Measurements from ENCODE around the gene ZNF438. TPM values are rescaled to one million over a fixed set of nuclear protein-coding genes. Genes with fewer than 3 reads are reported as not detected.

ZNF438 gene
- total and polyA plus RNA-seq, 2 of the 4 experiments (the other 2 are of a cell fraction) = 1.8 to 2.9 TPM

GRCh38 chr10:31069411-31069810, 37.7 kb upstream of the ZNF438 start:
- in situ Hi-C loops (cut with MboI; ENCODE audit: low sequenced_read_pairs) = no loop called here
- ATAC-seq (ENCODE audit: low read depth) = no peak

More at GRCh38 chr10:31069411-31069810, 37.7 kb upstream of the ZNF438 start:
- Histone ChIP-seq H4K20me1 (ENCODE audit: insufficient read depth, low read length) (no peaks in the 10 kb centered on the region), H3K9me3 (ENCODE audit: control insufficient read depth, insufficient read depth, low read length) (no peaks in the 10 kb centered on the region), H2AFZ (replicated peaks; ENCODE audit: low read length, poor library complexity) (no peak overlapping the region), H3K27ac (ENCODE audit: insufficient read depth, low read length) (no peak overlapping the region), H3K9me1 (ENCODE audit: insufficient read depth, low read length) (no peaks in the 10 kb centered on the region; the same call in 1 of the 2 replicates), H3K18ac (ENCODE audit: low read depth, low read length) (no peak overlapping the region), H3K4ac (ENCODE audit: low read depth, low read length) (peak overlapping the region; percentile 30; the same call in 1 of the 2 replicates), H3K27me3 (ENCODE audit: control insufficient read depth, insufficient read depth, low read length) (no peaks in the 10 kb centered on the region), H3K36me3 (ENCODE audit: control insufficient read depth, insufficient read depth, low read length) (no peaks in the 10 kb centered on the region), H2AK9ac (replicated peaks; ENCODE audit: low read depth, low read length, poor library complexity) (no peak overlapping the region), H4K91ac (ENCODE audit: insufficient read depth, low read depth, low read length) (0 out of 2 replicates have a peak overlapping the region, but pooled peaks have one; percentile 1), H2BK5ac (ENCODE audit: low read depth, low read length, poor library complexity, severe bottlenecking) (no peak overlapping the region), H3K4me2 (ENCODE audit: low read depth, low read length) (no peak overlapping the region), H4K5ac (ENCODE audit: low read depth, low read length) (no peak overlapping the region), H4K8ac (ENCODE audit: low read depth in 2 of 2, low read length in 2 of 2) (no peak overlapping the region), H2AK5ac (ENCODE audit: low read depth, low read length) (peak overlapping the region; percentile 59; the same call in 1 of the 2 replicates), H2BK15ac (ENCODE audit: low read depth, low read length) (peak overlapping the region; percentile 20; the same call in 1 of the 3 replicates), H3K23ac (ENCODE audit: low read depth, low read length) (no peak overlapping the region), H3K14ac (replicated peaks; ENCODE audit: low read depth, low read length) (no peak overlapping the region), H3K79me1 (ENCODE audit: low read depth in 1 of 2, low read length in 2 of 2) (no peaks in the 10 kb centered on the region), H3K9ac (ENCODE audit: low read depth, low read length) (no peak overlapping the region), H2BK120ac (ENCODE audit: low read depth, low read length) (peak overlapping the region; percentile 5; the same call in 1 of the 2 replicates), H3K4me3 (ENCODE audit: insufficient read depth, low read depth, low read length) (no peak overlapping the region), H2BK20ac (ENCODE audit: low read depth, low read length) (peak overlapping the region; percentile 33; the same call in 1 of the 2 replicates), H3K4me1 (ENCODE audit: control insufficient read depth, insufficient read depth, low read length) (peaks cover 6% of the 10 kb centered on the region), H3K56ac (ENCODE audit: extremely low read depth, insufficient read depth, low read length) (no peak overlapping the region)
- CTCF ChIA-PET = no interaction called here
- WGBS, 2 experiments (ENCODE audit: extremely low coverage in 2 of 2, insufficient read length in 1 of 2) = no CpG with 5 or more reads among the region's 3 CpGs
- BruUV-seq (replicated peaks) = no TSS peak
- dilution Hi-C loops (cut with HindIII; ENCODE audit: low sequenced_read_pairs, unreplicated experiment) (no loop called here), intact Hi-C loops (cut with micrococcal nuclease) (no loop called here)
- no peak for TF ChIP-seq RCOR1 (IDR thresholded peaks at IDR 0.05; ENCODE audit: insufficient replicate concordance, low read length)
- TF ChIP-seq FOS (IDR thresholded peaks at IDR 0.05; ENCODE audit: low read depth, low read length) = no peak
- TF ChIP-seq MAFK (IDR thresholded peaks at IDR 0.05; ENCODE audit: low read depth, low read length) = no peak
- no peak for TF ChIP-seq BHLHE40 (IDR thresholded peaks at IDR 0.05; ENCODE audit: low read depth, low read length)
- no peak for TF ChIP-seq MXI1 (IDR thresholded peaks at IDR 0.05; ENCODE audit: borderline replicate concordance, low read depth, low read length)
- no peak for TF ChIP-seq SMC3 (IDR thresholded peaks at IDR 0.05; ENCODE audit: low read depth, low read length)
- TF ChIP-seq RAD21 (IDR thresholded peaks at IDR 0.05; ENCODE audit: low read length) = no peak
- no peak for TF ChIP-seq ELK1 (IDR thresholded peaks at IDR 0.05; ENCODE audit: borderline replicate concordance, low read depth, low read length)
- TF ChIP-seq RFX5 (IDR thresholded peaks at IDR 0.05; ENCODE audit: low read depth, low read length) = no peak
- TF ChIP-seq CHD1 (IDR thresholded peaks at IDR 0.05; ENCODE audit: low read depth, low read length) = no peak
- TF ChIP-seq NFE2L2 (IDR thresholded peaks at IDR 0.05; ENCODE audit: low read depth, low read length) = no peak
- TF ChIP-seq CTCF (conservative IDR thresholded peaks at IDR 0.05; ENCODE audit: low read depth, low read length) = no peak
- TF ChIP-seq USF2 (IDR thresholded peaks at IDR 0.05; ENCODE audit: low read depth, low read length) = no peak
- no peak for TF ChIP-seq CEBPB (IDR thresholded peaks at IDR 0.05; ENCODE audit: low read depth, low read length)
- DNase-seq = no peak
- POLR2A ChIA-PET (ENCODE audit: unreplicated experiment) = no interaction called here
